ENCODE measurements around the gene MARVELD1.

The MARVELD1 gene

DNA sequence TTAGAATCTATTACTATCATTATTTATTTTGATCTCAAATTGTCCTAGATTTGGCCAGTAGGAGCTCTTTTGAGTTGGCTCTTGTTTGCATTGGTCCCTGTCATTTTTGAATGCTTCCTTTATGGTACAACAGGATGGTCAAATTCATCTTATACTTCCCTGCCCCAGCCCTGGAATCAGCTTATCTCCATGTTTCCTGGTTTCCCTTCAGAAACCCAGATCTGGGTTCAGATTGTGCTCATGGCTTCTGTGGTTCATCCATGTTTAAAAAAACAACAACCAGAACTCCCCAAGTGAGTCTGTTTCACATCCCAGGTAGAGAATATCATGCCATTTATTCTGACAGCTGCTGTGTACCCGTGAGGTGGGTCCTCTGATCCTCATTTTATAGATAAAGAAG is 34.0 kb downstream of the MARVELD1 start:
- TF ChIP-seq POLR2AphosphoS5 (IDR thresholded peaks at IDR 0.05; ENCODE audit: low read depth, low read length) (no peak), TAF1 (IDR thresholded peaks at IDR 0.05; ENCODE audit: borderline replicate concordance, insufficient read depth, low read length) (no peak), SIN3A (IDR thresholded peaks at IDR 0.05; ENCODE audit: borderline replicate concordance, insufficient read depth, low read length) (no peak), FOXP2 (optimal IDR thresholded peaks at IDR 0.05; ENCODE audit: borderline replicate concordance, extremely low read depth, extremely low read length, insufficient read depth) (no peak)
- TF ChIP-seq, protein P1, sequence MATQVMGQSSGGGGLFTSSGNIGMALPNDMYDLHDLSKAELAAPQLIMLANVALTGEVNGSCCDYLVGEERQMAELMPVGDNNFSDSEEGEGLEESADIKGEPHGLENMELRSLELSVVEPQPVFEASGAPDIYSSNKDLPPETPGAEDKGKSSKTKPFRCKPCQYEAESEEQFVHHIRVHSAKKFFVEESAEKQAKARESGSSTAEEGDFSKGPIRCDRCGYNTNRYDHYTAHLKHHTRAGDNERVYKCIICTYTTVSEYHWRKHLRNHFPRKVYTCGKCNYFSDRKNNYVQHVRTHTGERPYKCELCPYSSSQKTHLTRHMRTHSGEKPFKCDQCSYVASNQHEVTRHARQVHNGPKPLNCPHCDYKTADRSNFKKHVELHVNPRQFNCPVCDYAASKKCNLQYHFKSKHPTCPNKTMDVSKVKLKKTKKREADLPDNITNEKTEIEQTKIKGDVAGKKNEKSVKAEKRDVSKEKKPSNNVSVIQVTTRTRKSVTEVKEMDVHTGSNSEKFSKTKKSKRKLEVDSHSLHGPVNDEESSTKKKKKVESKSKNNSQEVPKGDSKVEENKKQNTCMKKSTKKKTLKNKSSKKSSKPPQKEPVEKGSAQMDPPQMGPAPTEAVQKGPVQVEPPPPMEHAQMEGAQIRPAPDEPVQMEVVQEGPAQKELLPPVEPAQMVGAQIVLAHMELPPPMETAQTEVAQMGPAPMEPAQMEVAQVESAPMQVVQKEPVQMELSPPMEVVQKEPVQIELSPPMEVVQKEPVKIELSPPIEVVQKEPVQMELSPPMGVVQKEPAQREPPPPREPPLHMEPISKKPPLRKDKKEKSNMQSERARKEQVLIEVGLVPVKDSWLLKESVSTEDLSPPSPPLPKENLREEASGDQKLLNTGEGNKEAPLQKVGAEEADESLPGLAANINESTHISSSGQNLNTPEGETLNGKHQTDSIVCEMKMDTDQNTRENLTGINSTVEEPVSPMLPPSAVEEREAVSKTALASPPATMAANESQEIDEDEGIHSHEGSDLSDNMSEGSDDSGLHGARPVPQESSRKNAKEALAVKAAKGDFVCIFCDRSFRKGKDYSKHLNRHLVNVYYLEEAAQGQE (IDR thresholded peaks at IDR 0.05; ENCODE audit: insufficient read depth in 1 of 2, low read depth in 2 of 2, low read length in 2 of 2), result no peak

GRCh38 chr10:97748116-97748515 is 34.6 kb downstream of the MARVELD1 start:
- TF ChIP-seq SIN3A (IDR thresholded peaks at IDR 0.05; ENCODE audit: borderline replicate concordance, insufficient read depth, low read length) (no peak), POLR2AphosphoS5 (IDR thresholded peaks at IDR 0.05; ENCODE audit: low read depth, low read length) (no peak), TAF1 (IDR thresholded peaks at IDR 0.05; ENCODE audit: borderline replicate concordance, insufficient read depth, low read length) (no peak), FOXP2 (optimal IDR thresholded peaks at IDR 0.05; ENCODE audit: borderline replicate concordance, extremely low read depth, extremely low read length, insufficient read depth) (no peak)
- TF ChIP-seq, protein P1 (IDR thresholded peaks at IDR 0.05; ENCODE audit: insufficient read depth in 1 of 2, low read depth in 2 of 2, low read length in 2 of 2), result no peak

DNA sequence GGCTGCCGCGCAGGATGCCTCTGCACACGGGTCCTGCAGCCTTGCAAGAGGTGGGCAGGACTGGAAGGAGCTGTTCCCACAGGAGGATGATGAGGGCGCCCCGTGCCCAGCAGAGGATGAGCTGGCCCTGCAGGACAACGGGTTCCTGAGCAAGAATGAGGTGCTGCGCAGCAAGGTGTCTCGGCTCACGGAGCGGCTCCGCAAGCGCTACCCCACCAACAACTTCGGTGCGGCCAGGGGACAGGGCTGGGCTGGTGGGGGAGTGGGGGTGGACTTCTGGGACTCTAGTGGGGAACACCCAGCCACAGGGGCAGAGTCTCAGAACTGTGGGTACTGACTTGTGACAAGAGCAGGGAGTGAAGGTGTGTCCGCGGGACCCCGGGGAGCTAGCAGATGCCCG is 39.4 kb downstream of the MARVELD1 start:
- no peak for TF ChIP-seq TAF1 (IDR thresholded peaks at IDR 0.05; ENCODE audit: borderline replicate concordance, insufficient read depth, low read length)
- TF ChIP-seq POLR2AphosphoS5 (IDR thresholded peaks at IDR 0.05; ENCODE audit: low read depth, low read length), result no peak
- TF ChIP-seq, protein P1 (IDR thresholded peaks at IDR 0.05; ENCODE audit: insufficient read depth in 1 of 2, low read depth in 2 of 2, low read length in 2 of 2), result no peak
- TF ChIP-seq SIN3A (IDR thresholded peaks at IDR 0.05; ENCODE audit: borderline replicate concordance, insufficient read depth, low read length), result no peak
- TF ChIP-seq FOXP2 (optimal IDR thresholded peaks at IDR 0.05; ENCODE audit: borderline replicate concordance, extremely low read depth, extremely low read length, insufficient read depth), result no peak

DNA sequence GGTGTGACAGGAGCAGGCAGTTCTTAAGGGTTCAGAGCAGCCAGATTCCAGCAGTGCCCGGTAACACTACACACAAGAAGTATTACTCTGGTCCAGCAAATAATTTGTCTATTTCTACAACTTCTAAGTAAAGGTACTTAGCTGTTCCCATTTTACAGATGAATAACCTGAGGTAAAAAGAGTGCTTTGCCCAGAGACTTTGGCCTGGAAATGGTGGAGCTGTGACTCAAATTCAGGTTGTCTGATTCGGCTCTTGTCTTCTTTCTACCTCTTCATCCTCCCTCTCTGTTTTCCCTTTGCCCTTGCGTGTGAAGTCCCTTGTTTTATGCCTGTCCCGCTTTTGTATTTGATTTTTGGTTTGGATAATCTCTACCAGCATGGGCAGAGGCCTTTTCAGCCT is 41.2 kb downstream of the MARVELD1 start:
- TF ChIP-seq FOXP2 (optimal IDR thresholded peaks at IDR 0.05; ENCODE audit: borderline replicate concordance, extremely low read depth, extremely low read length, insufficient read depth), result no peak
- TF ChIP-seq SIN3A (IDR thresholded peaks at IDR 0.05; ENCODE audit: borderline replicate concordance, insufficient read depth, low read length), result no peak
- no peak for TF ChIP-seq POLR2AphosphoS5 (IDR thresholded peaks at IDR 0.05; ENCODE audit: low read depth, low read length)

GRCh38 chr10:97755718-97756117 is 42.2 kb downstream of the MARVELD1 start:
- TF ChIP-seq SIN3A (IDR thresholded peaks at IDR 0.05; ENCODE audit: borderline replicate concordance, insufficient read depth, low read length), result no peak
- TF ChIP-seq, protein P1 (IDR thresholded peaks at IDR 0.05; ENCODE audit: insufficient read depth in 1 of 2, low read depth in 2 of 2, low read length in 2 of 2), result no peak
- no peak for TF ChIP-seq TAF1 (IDR thresholded peaks at IDR 0.05; ENCODE audit: borderline replicate concordance, insufficient read depth, low read length)
- TF ChIP-seq POLR2AphosphoS5 (IDR thresholded peaks at IDR 0.05; ENCODE audit: low read depth, low read length), result no peak
- TF ChIP-seq FOXP2 (optimal IDR thresholded peaks at IDR 0.05; ENCODE audit: borderline replicate concordance, extremely low read depth, extremely low read length, insufficient read depth), result no peak

Measured in PFSK-1 (cell line).